MM.1S (cell line): ENCODE measurements around the gene MARCO.

ENCODE experiments used
- EZH2phosphoT487 ChIP-seq: fragments of 300-600 bp; sonication (generic); IDR thresholded peaks from 2 replicates; pipeline ENCODE4 v1.6.1; 2018; ENCODE audit warnings: antibody characterized with exemption, low read length
- TF ChIP-seq, protein P1 (sequence below): fragments of 300-600 bp; sonication (generic); IDR thresholded peaks from 2 replicates; pipeline ENCODE4 v1.5.1; 2016; ENCODE audit warnings: antibody characterized with exemption, low read length, mixed read lengths

DNA sequence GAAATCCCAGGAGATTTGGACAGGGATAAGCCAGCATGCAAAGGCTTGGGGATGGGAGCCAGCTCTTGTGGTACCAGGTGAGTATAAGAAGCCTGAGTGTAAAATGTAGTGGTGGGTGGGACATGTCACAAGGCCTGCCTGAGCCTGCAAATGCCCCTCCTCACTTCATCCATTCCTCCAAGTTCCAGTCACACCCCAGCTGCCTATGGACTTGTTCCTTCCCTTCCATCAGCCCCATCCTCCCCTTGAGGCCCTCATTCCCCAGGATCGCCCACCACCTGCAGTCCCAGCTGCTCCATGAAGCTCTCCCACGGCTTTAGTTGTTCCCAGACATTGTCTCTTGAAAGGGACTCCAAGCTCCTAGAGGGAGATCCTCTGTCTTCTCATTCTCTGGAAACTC is 81.5 kb downstream of the MARCO start:
- TF ChIP-seq, protein P1, sequence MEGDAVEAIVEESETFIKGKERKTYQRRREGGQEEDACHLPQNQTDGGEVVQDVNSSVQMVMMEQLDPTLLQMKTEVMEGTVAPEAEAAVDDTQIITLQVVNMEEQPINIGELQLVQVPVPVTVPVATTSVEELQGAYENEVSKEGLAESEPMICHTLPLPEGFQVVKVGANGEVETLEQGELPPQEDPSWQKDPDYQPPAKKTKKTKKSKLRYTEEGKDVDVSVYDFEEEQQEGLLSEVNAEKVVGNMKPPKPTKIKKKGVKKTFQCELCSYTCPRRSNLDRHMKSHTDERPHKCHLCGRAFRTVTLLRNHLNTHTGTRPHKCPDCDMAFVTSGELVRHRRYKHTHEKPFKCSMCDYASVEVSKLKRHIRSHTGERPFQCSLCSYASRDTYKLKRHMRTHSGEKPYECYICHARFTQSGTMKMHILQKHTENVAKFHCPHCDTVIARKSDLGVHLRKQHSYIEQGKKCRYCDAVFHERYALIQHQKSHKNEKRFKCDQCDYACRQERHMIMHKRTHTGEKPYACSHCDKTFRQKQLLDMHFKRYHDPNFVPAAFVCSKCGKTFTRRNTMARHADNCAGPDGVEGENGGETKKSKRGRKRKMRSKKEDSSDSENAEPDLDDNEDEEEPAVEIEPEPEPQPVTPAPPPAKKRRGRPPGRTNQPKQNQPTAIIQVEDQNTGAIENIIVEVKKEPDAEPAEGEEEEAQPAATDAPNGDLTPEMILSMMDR, result no peak
- TF ChIP-seq EZH2phosphoT487, result no peak
